SK-N-SH (cell line): ENCODE measurements around the gene CHCHD2.
"Not testable (repeated sequence)": the region's sequence is repeated elsewhere in the genome, so short reads cannot be mapped to it uniquely, and the experiment has no call there.

Experiments used
- CTCF ChIP-seq: fragments of 200-600 bp; sonication (generic); IDR thresholded peaks from 2 replicates; pipeline ENCODE4 v1.6.1; 2017; ENCODE audit warnings: antibody characterized with exemption, mild to moderate bottlenecking, moderate library complexity
- EZH2phosphoT487 ChIP-seq: fragments of 200-600 bp; sonication (generic); IDR thresholded peaks from 2 replicates; pipeline ENCODE4 v1.6.1; 2017; ENCODE audit warnings: low read depth, mixed run types, mild to moderate bottlenecking, antibody characterized with exemption, moderate library complexity, borderline replicate concordance
- MAX ChIP-seq: IDR thresholded peaks from 2 replicates; pipeline ENCODE4 v1.4.0; 2012; ENCODE audit warnings: low read depth
- MXI1 ChIP-seq: IDR thresholded peaks from 2 replicates; pipeline ENCODE4 v1.6.1; 2012; ENCODE audit warnings: mild to moderate bottlenecking, low read depth, low read length, improper control_type of control experiment
- POLR2AphosphoS5 ChIP-seq: IDR thresholded peaks from 2 replicates; pipeline ENCODE4 v1.6.1; 2012; ENCODE audit warnings: low read depth, low read length
- RCOR1 ChIP-seq: fragments of 150-350 bp; IDR thresholded peaks from 2 replicates; pipeline ENCODE4 v1.6.1; 2017; ENCODE audit warnings: antibody characterized with exemption, low read length
- RFX5 ChIP-seq: IDR thresholded peaks from 2 replicates; pipeline ENCODE4 v1.6.1; 2012; ENCODE audit warnings: mild to moderate bottlenecking, improper control_type of control experiment, low read length
- TCF12 ChIP-seq: IDR thresholded peaks from 2 replicates; pipeline ENCODE4 v1.4.0; 2012
- USF1 ChIP-seq: IDR thresholded peaks from 2 replicates; pipeline ENCODE4 v1.4.0; 2012; ENCODE audit warnings: low read depth, borderline replicate concordance

GRCh38 chr7:56104138-56104537 lies 2.1 kb downstream of the CHCHD2 start:
- TF ChIP-seq CTCF, MAX, TCF12, RFX5, POLR2AphosphoS5, EZH2phosphoT487, MXI1, RCOR1, USF1: not testable (repeated sequence)
